Colonic mucosa (tissue), 4 donors: Measurements from ENCODE around the gene ISG15. TPM values are rescaled to one million over a fixed set of nuclear protein-coding genes. Genes with fewer than 3 reads are reported as not detected.

Source experiments
- DNase-seq: peaks from one replicate; pipeline ENCODE4 v3.0.0-alpha.2; 2020
- H3K27ac ChIP-seq: fragments of 200-600 bp; one replicate; pipeline ENCODE4 v1.8.0; 2021
- H3K27me3 ChIP-seq: fragments of 200-600 bp; one replicate; pipeline ENCODE4 v1.8.0; 2021
- H3K36me3 ChIP-seq: fragments of 200-600 bp; one replicate; pipeline ENCODE4 v1.8.0; 2021
- H3K4me1 ChIP-seq: fragments of 200-600 bp; one replicate; pipeline ENCODE4 v1.8.0; 2021; ENCODE audit warnings: mild to moderate bottlenecking
- H3K4me3 ChIP-seq: fragments of 200-600 bp; one replicate; pipeline ENCODE4 v1.8.0; 2021
- H3K9ac ChIP-seq, 2 donors: one replicate each; pipeline ENCODE4 v1.7.0; 2013; ENCODE audit warnings: control low read depth in 2 of 2, low read depth in 2 of 2, low read length in 2 of 2
- H3K9me3 ChIP-seq: fragments of 200-600 bp; one replicate; pipeline ENCODE4 v1.8.0; 2021
- intact Hi-C: fragments of 100-400 bp; cut with DNase I; formaldehyde crosslinking; loops from one replicate; pipeline ENCODE4 v1.14.1; 2022
- total RNA-seq, 2 donors: library from RNA; stranded (reverse); fragmentation: NEBNext Ultra II Directional in 1 of 2; extraction: Animal tissue kit (Norgen Biotek cat#: 25700) in 1 of 2; gene quantifications; one replicate each; pipeline ENCODE4 v1.2.1, GENCODE V29; 2021
- TF ChIP-seq, protein P1 (sequence below): fragments of 200-600 bp; IDR thresholded peaks from one replicate; pipeline ENCODE4 v1.8.0; 2022; ENCODE audit warnings: antibody characterized with exemption, mild to moderate bottlenecking
- donor health status: healthy.
- donor health status: DM: no; HTN: no; CAD: no.
- donor health status: DM: no; HTN: no; CAD: no.

Gene ISG15
- total RNA-seq, 2 donors from 2014 or later = 21.9 to 25.2 TPM

DNA sequence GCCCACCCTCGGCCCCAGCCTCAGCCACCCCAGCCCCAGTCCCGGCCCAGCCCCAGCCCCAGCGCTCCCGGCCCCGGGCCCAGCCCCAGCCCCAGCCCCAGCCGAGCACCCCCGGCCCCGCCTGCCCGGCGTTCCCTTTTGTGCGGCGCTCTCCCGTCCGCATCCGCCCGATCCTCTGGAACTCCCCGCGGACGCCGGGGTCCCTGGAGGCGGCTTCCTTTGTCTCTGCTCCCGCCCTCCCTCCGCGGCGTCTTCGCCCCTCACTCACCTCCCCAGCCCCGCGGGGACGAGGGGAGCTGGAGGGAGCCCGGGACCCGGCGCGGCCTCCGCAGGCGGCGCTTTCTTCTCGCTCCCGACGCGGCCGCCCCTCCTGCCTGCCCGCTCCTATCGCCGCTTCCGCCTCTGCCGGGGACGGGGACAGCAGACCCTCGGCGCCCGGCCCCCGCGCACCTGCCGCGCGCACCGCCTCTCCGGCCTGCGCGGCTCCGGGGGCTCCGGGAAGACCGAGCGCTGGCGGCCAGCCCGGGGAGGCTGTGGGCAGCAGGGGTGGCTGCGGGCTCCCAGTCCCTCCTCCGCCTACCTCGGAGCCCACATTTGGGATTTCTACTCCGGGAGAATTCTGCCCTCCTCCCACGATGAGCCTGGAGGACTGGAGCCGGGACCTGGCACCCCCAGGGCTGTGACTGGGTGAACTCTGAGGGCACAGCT lies 20.6 kb downstream of the ISG15 start:
- DNase-seq = no peak
- no peak overlapping the region for H3K9ac ChIP-seq
- intact Hi-C loops = no loop called here
- no peaks in the 10 kb centered on the region for H3K9me3 ChIP-seq
- TF ChIP-seq, protein P1, sequence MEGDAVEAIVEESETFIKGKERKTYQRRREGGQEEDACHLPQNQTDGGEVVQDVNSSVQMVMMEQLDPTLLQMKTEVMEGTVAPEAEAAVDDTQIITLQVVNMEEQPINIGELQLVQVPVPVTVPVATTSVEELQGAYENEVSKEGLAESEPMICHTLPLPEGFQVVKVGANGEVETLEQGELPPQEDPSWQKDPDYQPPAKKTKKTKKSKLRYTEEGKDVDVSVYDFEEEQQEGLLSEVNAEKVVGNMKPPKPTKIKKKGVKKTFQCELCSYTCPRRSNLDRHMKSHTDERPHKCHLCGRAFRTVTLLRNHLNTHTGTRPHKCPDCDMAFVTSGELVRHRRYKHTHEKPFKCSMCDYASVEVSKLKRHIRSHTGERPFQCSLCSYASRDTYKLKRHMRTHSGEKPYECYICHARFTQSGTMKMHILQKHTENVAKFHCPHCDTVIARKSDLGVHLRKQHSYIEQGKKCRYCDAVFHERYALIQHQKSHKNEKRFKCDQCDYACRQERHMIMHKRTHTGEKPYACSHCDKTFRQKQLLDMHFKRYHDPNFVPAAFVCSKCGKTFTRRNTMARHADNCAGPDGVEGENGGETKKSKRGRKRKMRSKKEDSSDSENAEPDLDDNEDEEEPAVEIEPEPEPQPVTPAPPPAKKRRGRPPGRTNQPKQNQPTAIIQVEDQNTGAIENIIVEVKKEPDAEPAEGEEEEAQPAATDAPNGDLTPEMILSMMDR = no peak
- H3K36me3 ChIP-seq = no peaks in the 10 kb centered on the region
- peaks cover 7% of the 10 kb centered on the region for H3K4me1 ChIP-seq
- no peak overlapping the region for H3K27ac ChIP-seq
- H3K27me3 ChIP-seq = peaks cover 10% of the 10 kb centered on the region
- H3K4me3 ChIP-seq = peak overlapping the region; percentile 41

DNA sequence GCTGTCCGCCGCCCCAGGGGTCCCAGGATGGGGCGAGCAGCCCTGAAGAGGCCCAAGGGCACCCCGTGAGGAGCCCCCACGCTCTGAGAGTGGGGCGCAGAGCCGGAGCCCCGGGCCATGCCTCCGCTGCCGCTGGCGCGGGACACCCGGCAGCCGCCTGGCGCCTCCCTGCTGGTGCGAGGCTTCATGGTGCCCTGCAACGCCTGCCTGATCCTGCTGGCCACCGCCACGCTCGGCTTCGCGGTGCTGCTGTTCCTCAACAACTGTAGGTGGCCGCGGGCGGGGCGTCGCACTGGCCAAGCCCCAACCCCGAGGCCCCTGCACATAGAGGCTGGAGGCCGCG lies 21.1 kb downstream of the ISG15 start:
- Histone ChIP-seq H3K36me3 (no peaks in the 10 kb centered on the region), H3K9me3 (no peaks in the 10 kb centered on the region), H3K9ac (no peak overlapping the region), H3K4me3 (no peak overlapping the region), H3K4me1 (peaks cover 7% of the 10 kb centered on the region), H3K27ac (no peak overlapping the region), H3K27me3 (peaks cover 10% of the 10 kb centered on the region)
- intact Hi-C loops = no loop called here
- DNase-seq = no peak
- TF ChIP-seq, protein P1 = no peak

DNA sequence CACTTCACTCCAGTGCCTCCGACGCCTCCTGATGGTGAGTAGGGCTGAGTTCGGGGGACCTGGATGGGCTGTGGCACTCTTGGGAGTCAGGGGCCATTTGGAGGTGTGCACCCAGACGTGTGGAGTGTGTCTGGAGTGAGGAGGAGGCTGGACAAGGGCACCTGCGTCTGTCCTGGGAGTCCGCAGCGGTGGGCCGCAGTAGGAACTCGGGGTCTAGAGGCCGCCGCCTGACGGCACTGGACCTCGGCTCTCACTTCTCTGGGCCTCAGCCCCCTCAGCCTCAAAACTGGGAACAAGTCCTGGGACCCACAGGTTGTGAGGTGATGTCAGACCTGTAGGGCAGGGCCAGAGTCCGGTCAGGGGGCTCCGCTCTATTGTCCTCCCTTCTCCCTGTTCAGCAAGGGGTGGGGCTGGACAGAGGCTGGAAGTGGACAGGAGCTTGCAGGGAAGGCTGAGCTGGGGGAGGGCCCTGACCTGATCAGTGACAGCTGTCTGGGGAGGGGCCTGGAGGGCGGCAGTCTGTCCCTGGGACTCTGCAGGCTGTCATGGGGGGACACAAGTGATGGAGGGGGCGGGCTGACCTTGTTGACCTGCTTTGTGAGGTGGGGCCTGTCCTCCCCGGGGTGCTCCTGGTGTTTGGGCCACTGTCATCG lies 22.1 kb downstream of the ISG15 start:
- TF ChIP-seq, protein P1 = no peak
- Histone ChIP-seq H3K4me1 (peaks cover 14% of the 10 kb centered on the region), H3K27me3 (peaks cover 10% of the 10 kb centered on the region), H3K4me3 (no peak overlapping the region), H3K9ac (no peak overlapping the region), H3K9me3 (no peaks in the 10 kb centered on the region), H3K27ac (no peak overlapping the region), H3K36me3 (no peaks in the 10 kb centered on the region)
- DNase-seq = no peak
- intact Hi-C loops = no loop called here

DNA sequence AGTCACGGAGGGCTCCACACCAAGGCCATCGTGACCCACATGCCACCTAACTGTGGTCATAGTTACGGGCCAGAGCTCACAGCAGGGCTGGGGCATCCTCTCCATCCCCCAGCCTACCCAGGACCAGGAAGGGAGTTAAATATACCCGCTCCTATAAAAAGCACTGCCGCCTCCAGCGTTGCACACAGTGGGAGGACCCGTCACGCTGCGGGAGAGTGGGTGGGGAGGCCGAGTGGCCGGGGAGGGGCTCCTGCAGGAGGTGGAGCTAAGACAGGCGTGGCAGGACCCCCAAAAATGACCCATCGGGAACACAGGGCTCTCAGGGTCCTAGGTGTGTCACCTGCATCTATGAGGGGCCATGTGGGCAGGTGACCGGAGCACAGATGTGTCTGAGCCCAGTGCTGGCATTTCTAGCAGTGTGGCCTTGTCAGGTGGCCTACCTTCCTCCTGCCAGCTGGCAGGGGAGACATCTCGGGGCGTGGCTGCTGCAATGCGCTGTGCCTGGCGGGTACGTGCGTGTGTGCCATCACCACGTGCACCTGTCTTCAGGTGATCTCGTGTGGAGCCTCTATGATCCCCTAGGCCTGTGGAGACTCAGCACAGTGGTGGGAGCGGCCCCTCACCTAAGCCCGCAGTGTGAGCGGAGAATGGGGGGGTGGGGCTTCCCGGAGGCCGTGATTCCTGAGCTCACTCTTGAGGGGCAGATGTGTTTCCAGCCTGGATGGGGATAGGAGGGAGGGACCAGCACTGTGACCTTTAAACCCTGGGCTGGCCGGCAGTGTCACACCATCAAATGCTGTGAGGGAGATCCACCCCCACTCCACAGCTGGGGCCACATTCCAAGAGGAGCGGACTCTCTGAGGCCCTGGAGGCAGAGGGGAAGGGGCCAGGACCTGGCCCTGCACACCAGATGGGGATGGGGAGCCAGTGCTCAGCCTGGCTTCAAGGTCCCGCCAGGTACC lies 24.4 kb downstream of the ISG15 start:
- peaks cover 10% of the 10 kb centered on the region for H3K27me3 ChIP-seq
- no peak overlapping the region for H3K4me3 ChIP-seq
- H3K9ac ChIP-seq = no peak overlapping the region
- no peaks in the 10 kb centered on the region for H3K36me3 ChIP-seq
- no peak overlapping the region for H3K27ac ChIP-seq
- peaks cover 11% of the 10 kb centered on the region for H3K4me1 ChIP-seq
- TF ChIP-seq, protein P1 = no peak
- no peaks in the 10 kb centered on the region for H3K9me3 ChIP-seq
- intact Hi-C loops = no loop called here
- DNase-seq = no peak

DNA sequence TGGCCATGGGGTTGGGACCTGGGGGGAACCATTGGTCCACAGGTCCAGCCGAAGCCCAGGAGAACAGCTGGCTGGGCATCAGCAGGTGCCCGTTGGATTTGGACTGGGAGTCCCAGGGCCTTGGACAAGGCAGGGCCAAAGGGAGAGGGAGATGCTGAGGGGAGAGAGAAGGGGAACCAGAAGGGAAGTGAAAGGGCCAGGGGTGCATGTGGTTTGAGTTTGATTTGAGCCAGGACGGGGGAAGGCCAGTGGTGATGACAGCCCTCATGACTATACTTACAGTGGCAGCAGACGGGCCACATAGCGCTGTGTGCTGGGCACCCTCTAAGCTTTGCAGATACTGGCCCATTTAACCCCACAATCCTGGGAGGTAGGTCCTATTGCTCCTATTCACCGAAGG lies 25.4 kb downstream of the ISG15 start:
- Histone ChIP-seq H3K27ac (no peak overlapping the region), H3K9ac (no peak overlapping the region), H3K36me3 (no peaks in the 10 kb centered on the region), H3K27me3 (peaks cover 10% of the 10 kb centered on the region), H3K4me1 (peaks cover 9% of the 10 kb centered on the region), H3K9me3 (no peaks in the 10 kb centered on the region), H3K4me3 (no peak overlapping the region)
- intact Hi-C loops = no loop called here
- no peak for DNase-seq
- TF ChIP-seq, protein P1 = no peak
